ENCODE results near the gene MRPS22.

- TF ChIP-seq CTCF (IDR thresholded peaks at IDR 0.05; ENCODE audit: extremely low read depth in 1 of 2, insufficient read depth in 1 of 2, low read depth in 1 of 2, low read length in 2 of 2) (no peak), EZH2 (IDR thresholded peaks at IDR 0.05; ENCODE audit: borderline replicate concordance, low read depth, low read length, severe bottlenecking) (no peak), POLR2A (IDR thresholded peaks at IDR 0.05; ENCODE audit: low read depth, low read length) (no peak), MYC (IDR thresholded peaks at IDR 0.05; ENCODE audit: low read depth, low read length) (no peak), POLR2AphosphoS5 (IDR thresholded peaks at IDR 0.05; ENCODE audit: insufficient read depth, low read depth, low read length) (no peak), JUN (IDR thresholded peaks at IDR 0.05; ENCODE audit: borderline replicate concordance, insufficient read depth, insufficient read length, low read depth) (no peak), GATA2 (IDR thresholded peaks at IDR 0.05; ENCODE audit: insufficient read depth, insufficient read length, low read depth, low read length) (no peak), MAX (IDR thresholded peaks at IDR 0.05; ENCODE audit: insufficient read depth, insufficient read length) (no peak)
Measured at GRCh38 chr3:139300416-139300815, 43.4 kb upstream of the MRPS22 start.

All from endothelial cell of umbilical vein (primary cell).